ENCODE data around the gene CCDC27.

Gene CCDC27

DNA sequence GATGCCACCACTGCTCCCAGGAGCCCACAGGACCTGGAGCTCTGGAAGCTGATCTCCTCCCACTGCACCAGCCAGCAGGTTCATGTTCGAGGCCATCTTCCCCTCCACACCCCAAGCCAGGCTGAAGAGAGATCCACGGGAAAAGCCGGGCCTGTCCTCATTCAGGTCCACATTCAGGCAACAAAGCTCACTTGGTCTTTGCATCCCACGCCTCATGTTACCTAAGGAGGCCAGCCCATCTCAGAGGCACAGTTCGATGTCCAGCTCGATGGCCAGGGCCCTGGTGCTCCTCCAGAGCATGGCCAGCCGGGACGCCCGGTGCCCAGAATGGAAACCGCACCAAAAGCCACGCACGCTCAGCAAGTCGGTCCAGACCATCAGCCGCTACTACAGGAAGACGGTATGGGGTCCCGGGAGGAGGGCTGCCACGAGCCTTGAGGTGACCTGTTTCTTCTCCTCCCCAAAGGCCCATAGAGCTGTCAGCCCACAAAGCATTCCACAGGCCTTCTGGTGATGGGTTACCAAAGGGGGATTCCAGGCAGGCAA, at the start of gene CCDC27:
Gene CCDC27 (plus strand): TSS at position 51 of the 546 bp plus-strand sequence. CDS start 32 bp downstream, at position 83.
- no peak for DNase-seq (ENCODE audit: low read depth)

DNA sequence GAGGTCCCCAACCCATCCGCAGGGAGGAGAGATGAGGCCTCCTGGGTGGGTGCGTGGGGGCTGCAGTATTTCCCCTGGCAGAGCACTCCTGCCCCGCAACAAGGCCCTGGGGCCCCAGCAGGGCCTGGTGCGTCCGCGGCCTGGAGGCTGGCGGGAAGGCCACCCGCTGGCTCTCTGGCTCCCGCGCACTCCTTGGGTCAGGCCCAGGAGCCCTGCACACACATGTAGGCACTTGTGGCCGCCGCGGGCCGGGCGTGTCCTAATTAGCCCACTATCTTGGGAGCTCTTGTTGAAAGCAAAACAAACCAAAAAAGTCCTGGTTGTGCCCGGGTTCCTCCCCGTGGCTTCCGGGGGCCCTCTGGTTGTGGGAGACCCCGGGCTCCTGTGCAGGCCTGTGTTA, 49.7 kb upstream of the CCDC27 start:
- no peak for DNase-seq (ENCODE audit: low read depth)

DNA sequence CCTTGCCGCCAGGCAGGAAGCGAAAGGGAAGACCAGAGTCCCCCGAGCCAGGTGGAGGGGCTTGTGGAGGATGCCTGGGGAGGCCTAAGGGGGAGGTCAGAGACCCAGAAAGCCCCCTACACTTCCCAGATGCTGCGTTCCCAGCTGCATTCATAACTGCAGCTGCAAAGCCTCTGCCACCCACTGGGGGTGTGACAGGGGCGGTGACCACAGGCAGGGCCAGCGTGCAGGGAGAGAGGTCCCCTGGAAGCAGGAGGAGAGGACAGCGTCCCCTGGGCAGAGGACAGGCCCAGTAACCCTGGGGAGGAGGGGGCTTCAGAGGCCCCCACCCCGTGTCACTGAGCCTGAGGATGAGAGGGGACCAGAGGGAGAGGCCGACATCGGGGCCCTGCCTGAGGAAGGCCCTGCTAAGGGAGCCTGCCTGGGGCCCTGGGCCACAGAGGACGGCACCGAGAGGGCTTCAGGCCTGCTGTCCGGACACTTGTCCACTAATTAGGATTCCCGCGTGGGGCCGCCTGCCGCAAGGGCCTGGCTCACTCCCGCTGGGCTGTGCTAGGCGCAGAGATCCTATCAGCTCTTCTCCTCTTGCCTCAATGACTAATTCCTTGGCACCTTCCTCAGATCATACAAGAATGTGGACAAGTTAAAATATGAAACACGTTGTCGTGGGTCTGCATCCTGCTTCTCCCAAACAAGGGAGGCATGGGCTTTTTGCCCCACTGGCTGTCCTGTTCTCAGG, 49.1 kb upstream of the CCDC27 start:
- DNase-seq (ENCODE audit: low read depth), result no peak

DNA sequence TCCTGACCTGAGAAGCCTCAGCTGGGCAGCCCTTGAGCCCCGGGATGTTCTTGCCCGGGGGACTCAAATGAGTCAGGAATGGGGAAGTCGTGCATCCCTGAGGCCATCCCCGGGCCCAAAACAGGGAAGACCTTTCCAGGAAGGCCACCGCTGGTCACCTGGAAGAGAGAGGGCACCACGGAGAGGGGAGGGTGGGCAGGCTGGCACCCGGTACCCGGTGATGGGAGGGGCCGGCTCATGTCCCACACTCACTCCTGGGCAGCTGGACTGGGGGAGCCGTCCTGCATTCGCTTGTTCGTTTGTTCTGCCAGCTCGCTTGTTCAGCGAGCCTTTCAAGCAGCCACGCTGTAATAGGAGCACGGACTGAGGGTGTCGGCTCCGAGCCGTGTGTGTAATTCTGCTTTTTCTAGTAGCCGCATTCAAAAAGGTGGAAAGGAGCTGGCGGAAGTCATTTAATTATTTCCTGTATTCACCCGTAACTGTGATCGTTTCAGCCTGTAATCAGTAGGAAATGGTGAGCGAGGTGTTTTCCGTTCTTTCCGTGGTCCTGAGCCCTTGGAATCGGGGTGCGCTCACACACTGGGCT, 48.4 kb upstream of the CCDC27 start:
- DNase-seq (ENCODE audit: low read depth), result no peak

DNA sequence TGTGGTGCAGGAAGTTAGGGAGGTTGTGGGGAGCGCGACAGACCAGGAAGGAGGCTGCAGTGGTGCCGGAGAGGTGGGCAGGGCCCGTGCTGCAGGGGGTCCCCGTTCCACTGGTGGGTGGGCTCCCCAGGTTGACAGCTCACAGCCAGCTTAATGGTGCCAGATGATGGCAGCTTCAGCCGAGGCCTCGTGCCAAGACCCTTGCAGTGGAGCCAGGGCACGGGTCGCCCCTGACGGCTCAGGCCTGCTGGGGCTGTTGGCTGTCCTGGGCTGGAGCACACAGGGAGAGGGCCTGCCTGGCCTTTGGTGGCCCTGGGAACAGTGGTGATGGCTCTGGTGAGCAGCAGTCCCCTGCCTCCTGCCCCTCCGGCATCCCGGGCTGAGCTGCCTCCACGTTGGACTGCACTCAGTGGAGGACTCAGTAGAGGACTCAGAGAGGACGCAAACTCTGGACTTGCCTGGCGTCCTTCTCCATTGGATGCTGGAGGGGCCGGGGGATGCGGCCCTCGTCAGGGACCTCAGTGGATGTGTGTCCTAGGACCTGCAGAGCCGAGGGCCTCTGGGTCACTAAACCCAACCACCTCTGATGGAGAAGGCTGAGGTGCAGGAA, 46.8 kb upstream of the CCDC27 start:
- DNase-seq (ENCODE audit: low read depth), result no peak

DNA sequence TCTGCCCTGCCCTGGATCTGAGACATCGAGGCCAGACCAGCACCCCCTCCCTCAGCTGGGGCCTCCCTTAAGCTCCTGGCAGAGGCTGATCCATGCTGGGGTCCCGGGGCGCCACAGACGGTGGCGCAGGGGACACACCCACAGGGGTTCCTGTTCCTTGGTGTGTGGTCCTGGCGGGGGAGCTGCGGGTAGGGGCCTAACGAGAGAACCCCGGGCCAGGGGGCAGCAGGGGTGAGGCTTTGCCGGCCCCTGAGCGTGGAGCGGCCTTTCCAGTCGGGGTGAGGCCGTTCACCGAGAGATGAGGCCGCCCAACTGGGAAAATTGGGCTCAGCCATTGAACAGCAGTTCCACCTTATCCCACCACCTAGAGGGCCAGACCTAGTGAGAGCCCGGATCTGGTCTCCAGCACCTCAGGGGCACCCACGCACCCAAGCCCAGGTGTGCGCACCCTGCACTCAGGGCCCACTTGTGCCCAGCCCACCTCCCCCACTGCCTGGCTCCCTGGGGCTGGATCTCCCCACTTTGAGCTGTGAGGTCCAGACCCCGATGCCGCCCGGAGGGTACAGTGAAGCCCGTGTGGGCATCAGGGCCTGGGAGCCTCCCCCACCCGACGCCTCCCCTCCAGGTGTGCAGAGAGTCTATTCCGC, 45.5 kb upstream of the CCDC27 start:
- no peak for DNase-seq (ENCODE audit: low read depth)

DNA sequence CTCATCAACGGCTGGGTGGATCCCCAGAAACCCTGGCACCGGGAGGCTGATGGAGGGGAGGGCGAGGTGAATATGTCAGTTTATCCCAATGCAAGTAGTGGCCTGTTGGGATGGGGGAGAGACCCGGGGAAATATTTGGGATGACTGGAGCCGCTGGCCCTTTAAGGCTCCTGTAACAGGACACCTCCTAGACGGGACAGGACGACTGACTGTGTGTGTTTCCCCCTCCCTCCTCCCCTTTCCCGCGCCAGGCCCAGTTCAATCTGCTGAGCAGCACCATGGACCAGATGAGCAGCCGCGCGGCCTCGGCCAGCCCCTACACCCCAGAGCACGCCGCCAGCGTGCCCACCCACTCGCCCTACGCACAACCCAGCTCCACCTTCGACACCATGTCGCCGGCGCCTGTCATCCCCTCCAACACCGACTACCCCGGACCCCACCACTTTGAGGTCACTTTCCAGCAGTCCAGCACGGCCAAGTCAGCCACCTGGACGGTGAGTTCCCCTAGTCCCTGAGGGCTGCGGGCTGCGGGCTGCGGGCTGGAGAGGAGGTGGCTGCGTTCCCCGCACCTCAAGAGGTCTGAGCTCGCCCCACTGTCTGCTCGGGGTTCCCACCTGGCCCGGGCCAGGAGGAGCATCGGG, 44.8 kb upstream of the CCDC27 start:
- no peak for DNase-seq (ENCODE audit: low read depth)

DNA sequence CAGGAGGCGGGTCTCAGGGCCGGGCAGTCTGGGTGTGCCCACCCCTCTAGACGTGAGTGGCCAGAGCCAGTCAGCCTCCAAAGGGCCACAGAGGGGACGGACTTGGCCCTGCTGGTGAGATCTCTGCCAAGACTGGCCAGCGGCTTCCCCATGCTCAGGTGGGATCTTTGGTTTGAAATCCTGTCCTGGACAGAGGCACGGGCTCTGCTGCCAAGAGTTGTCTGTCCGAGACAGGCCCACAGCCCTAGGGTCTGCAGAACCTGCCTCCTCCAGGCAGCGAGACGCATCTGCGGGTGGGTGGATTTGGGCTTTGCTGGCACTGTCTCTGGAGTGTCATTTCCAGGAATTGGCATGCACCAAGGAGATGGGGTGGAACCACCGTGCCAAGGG, 44.3 kb upstream of the CCDC27 start:
- no peak for DNase-seq (ENCODE audit: low read depth)

DNA sequence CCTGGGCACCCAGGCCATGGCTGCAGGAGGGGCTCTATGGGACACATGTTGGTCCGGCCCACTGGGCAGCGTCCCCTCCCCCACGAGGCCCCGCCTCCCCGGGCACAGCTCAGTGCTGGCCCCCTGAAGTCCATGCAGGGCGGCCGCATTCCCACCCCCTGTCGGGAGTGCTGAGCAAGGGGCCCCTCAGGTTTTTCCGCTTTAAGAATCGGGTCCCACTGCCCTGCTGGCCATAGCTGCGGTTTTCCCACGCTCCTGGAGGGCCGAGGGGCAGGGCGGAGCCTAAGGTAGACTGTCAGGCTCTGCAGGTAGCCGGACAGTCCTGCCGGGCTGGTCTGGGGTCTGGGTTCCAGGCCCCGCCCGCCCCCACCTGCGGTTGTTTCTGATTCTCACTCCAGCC, 43.5 kb upstream of the CCDC27 start:
- no peak for DNase-seq (ENCODE audit: low read depth)

DNA sequence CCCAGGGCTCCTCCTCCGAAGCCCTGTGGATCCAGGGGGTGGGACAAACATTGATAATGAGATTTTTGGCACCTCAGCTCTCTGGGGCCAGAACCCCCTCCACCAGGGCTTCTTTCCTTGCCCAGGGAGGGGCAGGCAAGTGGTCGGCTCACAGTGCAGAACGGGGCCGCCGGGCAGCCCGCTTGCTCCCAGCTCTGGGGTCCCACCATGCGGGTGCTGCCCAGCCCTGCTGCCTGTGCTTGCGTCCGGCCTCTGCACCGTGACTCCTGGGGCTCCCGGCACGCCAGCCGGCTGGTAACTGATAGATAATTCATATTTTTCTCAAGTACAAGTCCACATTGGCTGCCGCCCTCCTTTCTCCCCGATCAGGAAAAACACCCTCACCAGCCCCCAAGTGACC, 42.0 kb upstream of the CCDC27 start:
- DNase-seq (ENCODE audit: low read depth), result no peak

DNA sequence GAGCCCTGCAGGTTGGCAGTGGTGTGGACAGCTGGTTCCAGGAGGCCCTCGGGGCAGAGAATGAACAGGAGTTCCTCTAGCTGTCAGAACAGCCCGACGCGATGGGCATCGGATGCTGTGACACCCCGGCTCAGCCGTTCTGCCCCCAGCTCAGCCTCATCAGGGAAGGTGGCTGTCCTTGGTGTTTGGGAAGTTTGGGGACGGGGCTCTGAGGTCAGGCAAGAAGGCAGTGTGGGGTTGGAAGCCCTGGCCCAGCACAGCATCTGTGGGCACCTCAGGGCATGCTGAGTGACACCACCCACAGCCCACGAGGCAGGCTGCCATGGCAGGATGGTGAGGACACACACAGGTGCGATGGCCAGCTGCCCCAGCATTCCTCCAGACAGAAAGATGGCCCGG, 40.9 kb upstream of the CCDC27 start:
- DNase-seq (ENCODE audit: low read depth), result no peak

DNA sequence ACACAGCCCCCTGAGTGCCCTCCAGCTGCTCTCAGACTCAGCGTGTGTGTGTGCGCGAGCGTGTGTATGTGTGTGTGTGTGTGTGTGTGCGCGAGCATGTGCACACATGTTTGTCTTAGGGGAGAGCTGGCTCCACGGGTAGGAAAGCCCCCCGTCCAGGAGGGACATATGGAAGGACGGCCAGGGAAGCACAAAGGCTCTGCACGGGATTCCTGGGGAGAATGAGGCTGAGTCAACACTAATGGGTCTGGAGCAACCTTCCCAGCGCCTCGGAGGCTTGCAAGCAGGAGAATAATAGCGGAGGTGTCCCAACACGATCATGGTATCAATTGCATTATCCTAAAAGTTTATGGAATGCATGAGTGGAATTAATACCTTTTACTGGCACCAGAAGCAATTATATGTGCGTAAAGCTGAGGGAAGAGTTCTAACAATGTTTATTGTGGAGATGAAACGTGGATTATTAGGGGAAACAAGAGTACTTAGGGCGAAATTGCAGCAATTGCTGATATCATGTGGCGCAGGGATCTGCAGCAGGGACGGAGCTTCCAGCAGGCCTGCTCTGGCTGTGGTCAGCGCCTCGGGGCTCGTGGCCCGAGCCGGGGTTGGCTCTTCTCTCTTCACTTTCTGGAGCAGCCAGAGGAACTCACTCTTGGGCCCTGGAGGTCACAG, 40.3 kb upstream of the CCDC27 start:
- no peak for DNase-seq (ENCODE audit: low read depth)

DNA sequence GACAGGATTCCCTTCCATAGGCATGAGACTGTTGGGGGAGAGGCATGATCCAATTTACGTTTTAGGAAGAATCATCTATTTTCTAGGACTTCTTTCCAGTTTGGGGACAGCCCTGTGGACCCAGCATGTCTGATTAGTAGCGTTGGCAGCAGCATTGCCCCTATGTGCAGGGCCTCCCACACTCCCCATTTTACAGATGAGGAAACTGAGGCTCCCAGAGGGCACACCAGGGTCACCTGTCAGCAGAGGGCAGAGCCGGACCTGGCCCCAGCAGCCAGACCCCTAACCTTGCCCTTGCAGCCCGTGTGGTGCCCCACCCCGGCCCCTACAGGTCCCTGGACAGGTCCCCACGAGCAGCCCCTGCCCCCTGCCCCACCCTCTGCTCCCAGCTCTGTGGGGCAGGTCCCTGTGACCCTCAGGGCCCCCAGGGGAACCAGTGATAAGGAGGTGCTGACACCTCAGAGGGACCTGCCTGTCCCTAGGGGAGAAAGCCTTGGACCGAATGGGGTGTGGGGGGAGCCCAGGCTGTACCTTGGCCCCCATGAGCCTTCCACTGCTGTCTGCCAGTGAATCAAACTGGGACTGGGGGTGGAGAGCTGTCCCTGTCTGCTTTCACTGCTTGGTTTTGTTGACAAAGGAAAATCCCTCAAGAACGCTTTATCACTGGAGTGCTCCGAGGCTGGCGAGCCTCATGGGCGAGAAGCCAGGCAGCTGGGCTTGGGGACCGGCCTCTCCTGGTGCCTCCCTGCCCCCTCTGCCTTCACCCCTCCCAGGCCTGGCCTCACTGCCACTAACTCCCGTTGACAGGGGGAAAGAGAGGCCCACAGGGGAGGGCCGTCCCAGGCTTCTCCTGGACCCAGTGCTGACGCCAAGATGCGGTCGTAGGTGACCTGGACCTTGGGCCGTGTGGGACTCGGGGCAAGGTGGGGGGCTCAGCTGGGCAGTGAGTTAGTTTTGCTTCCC, 39.4 kb upstream of the CCDC27 start:
- DNase-seq (ENCODE audit: low read depth), result no peak

DNA sequence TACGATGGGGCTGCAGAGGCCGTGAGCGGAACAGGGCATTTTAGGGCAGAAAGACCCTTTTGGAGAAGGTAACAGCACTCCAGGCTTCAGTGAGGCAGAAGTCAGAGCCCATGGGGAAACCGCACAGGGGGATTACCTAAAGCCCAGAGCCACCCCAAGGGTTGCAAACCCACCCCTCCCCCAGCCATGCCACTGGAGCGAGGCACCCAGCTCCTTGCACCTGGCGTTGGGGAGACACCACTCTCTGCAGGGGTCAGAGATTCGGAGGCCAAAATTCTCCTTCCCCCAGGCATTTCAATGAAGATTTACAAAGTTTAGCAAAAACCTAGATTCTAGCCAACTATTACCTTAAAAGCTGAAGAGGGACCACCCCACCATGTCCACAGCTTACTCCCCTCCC, 38.4 kb upstream of the CCDC27 start:
- no peak for DNase-seq (ENCODE audit: low read depth)

DNA sequence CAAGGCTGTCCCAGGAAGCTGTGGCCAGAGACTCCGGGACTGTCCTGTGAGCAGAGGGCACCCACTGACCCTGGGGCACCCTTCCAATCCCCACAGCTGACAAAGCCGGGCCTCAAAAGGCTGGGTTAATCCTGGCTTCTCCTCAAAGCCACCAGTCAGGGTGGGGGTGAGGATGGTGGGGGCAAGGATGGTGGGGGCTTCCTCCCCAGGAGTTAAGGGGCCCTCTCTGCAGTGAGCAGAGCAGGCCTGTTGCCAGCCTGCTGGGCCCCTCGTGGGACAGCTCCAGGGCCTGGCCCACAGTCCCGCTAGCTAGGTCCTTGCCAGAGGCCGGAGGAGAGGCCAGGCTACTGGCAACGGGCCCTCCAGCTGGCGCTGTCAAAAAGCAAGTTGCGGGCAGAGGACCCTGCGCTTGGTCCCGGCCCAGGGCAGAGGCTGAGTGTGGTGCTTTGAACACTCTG, 37.9 kb upstream of the CCDC27 start:
- no peak for DNase-seq (ENCODE audit: low read depth)

DNA sequence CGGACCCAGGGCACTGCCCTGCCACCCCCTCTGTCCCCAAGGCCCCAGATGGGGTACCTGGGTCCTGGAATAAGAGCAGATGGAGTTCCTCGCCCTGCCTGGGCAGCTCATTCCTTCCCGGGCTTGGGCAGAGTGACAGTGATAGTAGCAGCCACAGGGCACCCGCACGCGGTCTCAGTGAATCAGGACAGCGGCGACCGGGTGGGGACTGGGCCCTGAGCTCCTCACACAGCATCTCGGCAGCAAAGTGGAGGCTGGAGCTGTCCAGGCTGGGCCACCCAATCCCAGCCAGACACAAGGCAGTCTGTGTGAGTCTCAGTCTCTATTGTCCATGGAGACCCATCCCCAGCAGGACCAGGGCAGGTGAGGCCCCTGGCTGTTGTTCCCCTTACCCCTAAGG, 37.4 kb upstream of the CCDC27 start:
- no peak for DNase-seq (ENCODE audit: low read depth)

DNA sequence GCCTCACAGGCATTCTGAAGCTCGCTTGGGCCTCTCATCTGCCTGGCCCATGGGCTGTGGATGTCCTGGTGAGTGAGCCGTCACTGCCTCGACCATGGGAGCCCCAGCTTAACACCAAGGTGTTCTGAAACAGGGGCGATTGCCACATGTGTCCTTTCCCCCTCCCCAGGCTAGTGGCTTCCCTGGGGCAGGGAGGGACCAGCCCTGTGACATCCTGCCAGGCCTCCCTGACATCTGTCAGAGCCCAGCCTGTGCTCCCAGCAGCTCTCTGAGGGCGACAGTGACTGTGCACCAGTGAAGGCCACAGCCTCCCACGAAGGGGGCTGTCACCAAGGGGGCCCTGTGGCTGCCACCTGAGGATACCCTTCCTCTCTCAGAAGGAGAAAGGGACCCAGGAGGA, 35.9 kb upstream of the CCDC27 start:
- no peak for DNase-seq (ENCODE audit: low read depth)

DNA sequence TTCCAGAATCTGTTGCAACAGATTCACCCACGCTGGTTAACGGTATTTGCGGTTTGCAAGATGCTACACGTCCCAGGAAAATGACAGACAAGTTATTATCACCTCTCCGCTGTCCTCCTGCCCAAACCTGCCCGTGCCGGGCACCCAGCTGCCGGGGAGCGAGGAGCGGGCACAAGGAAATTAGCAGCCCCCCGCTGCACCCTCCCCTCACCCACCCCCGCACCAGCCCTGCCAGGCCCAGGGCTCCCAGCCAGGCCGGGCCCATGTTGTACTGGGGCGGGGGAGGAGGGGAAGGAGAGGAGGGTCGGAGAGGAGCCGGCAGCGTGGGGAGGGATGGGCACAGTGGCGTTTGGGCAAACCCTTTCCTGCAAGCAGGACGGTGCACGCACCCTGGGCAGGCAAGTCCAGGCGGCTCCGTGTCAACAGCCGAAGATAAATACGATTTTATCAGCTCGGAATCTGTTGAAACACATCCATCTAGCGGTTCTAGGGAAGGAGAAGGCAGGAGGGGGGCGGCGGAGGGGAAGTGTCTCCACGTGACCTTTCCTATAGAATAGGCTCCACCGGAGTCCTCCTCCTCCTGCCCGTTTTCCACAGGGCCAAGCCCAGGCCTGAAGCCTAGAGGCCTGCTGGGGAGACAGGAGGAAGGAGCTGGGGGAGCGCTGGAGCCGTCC, 35.1 kb upstream of the CCDC27 start:
- no peak for DNase-seq (ENCODE audit: low read depth)

DNA sequence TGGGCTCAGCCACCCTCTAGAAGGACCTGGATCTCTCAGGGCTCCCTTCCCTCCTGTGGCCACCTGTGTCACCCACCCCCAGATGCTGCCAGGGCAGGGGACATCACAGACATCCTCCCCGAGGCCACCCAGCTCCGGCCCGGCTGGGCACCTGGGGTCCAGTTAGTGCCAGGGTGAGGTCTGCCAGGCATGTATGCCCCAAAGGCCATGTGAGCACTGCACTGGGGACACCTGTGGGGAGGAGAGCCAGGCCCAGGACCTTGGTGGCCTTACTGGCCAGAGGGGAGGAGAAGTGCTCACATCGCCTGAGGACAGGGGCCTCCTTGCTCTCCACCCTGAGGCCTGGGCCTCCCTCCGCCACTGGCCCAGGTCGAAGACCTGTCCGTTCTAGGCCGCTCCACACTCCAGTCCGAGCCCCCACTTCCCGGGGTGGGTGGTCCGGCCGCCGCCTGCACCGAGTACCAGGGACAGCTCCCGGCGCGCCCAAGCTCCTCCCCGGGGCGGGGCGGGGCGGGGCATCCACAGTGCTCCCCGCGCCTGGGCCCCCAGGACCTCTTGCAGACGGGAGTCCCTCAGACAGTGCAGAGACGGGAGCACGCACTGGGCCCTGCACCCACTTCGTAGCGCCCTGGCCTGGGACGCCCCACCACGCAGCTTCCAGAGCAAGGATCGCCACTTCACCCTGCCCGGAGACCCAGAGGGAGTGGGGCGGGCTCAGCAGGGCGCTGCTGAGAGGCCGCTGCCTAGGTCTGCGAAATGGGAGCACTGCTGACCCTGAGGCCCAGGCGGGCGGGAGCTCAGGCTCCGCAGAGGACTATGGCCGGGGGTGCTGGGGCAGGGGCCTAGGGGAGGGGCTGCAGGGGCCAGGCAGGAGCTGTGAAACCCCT, 34.3 kb upstream of the CCDC27 start:
- DNase-seq (ENCODE audit: low read depth), result peak; percentile 30
